Pancreas (tissue), 10 donors: ENCODE measurements around the gene MLLT10. TPM values are rescaled to one million over a fixed set of nuclear protein-coding genes. Genes with fewer than 3 reads are reported as not detected.
A peak's percentile ranks its signal among the peaks of the same experiment; 100 is the strongest.

ENCODE experiments used
- ATAC-seq, 4 donors: fragments of 200-7000 bp; cut with Tn5 transposase; one replicate each; pipeline versions ENCODE4 v1.8.0 to v1.9.1; 2020; ENCODE audit warnings: mild to moderate bottlenecking in 4 of 4, moderate library complexity in 4 of 4
- DNase-seq, 6 donors: peaks; one replicate each; pipeline ENCODE4 v3.0.0-alpha.2; 2020
- FAIRE-seq: peaks from 2 replicates; lab custom pipeline; 2012; peaks lifted over from hg19 to GRCh38; lab: Jason Lieb, UNC
- H3K27ac ChIP-seq, 4 donors: fragments of 200-600 bp; sonication (generic); 1 replicate in 3 of 4; 2 replicates in 1 of 4; pipeline versions ENCODE4 v1.5.0 to v1.8.0; 2020
- H3K27me3 ChIP-seq, 4 donors: fragments of 200-600 bp; one replicate each; pipeline ENCODE4 v1.8.0; 2021
- H3K36me3 ChIP-seq, 3 donors: fragments of 200-600 bp; sonication (generic) in 1 of 3; one replicate each; pipeline versions ENCODE4 v1.5.0 to v1.8.0; 2020 to 2021
- H3K4me1 ChIP-seq, 3 donors: fragments of 200-600 bp; one replicate each; pipeline ENCODE4 v1.8.0; 2021
- H3K4me3 ChIP-seq, 4 donors: fragments of 200-600 bp; sonication (generic) in 2 of 4; one replicate each; pipeline versions ENCODE4 v1.5.0 to v1.8.0; 2020 to 2021
- H3K9me3 ChIP-seq, 4 donors: fragments of 200-600 bp; one replicate each; pipeline ENCODE4 v1.8.0; 2021
- CTCF ChIP-seq, 4 donors: fragments of 200-600 bp; sonication (generic) in 3 of 4; IDR thresholded peaks; one replicate each; pipeline versions ENCODE4 v1.5.0 to v1.8.0; 2021; ENCODE audit warnings: antibody characterized with exemption in 4 of 4
- WGBS, 2 donors: extraction: QIAGEN DNeasy Blood & Tissue Kit; methylation state at CpG; one replicate each; pipeline ENCODE4 v1.1.7; 2013; 5-methylcytosine and 5-hydroxymethylcytosine counted together
- intact Hi-C, 3 donors: fragments of 100-400 bp; cut with DNase I; formaldehyde crosslinking; loops; one replicate each; pipeline versions ENCODE4 v1.11.1 to v1.14.2; 2022
- polyA plus RNA-seq, 2 donors: library from polyadenylated mRNA; stranded (reverse); fragments of 200-250 nt; gene quantifications; one replicate each; pipeline ENCODE4 v1.2.3, GENCODE V29; 2013
- total RNA-seq, 6 donors: library from RNA; stranded (reverse); fragmentation: NEBNext Ultra II Directional in 4 of 6; extraction: Animal tissue kit (Norgen Biotek cat#: 25700) in 4 of 6; gene quantifications; one replicate each; pipeline versions ENCODE4 v1.2.1 to v1.2.4, GENCODE V29; 2021 to 2023
- donor health status: healthy with polysubstance abuse.
- donor health status: DM: no; HTN: no; CAD: no; lungs with moderate emphysema.
- donor health status: DM: no; HTN: no; CAD: no.
- donor health status: control.
- donor health status: control.
- donor health status: Bipolar disorder and iron deficiency.
- donor health status: DM: yes; HTN: yes; CAD: no.
- donor health status: DM: no; HTN: no; CAD: no.
- donor health status: DM: no; HTN: no; CAD: no.
- donor health status: DM: yes; HTN: yes; CAD: no.

MLLT10 gene
- total and polyA plus RNA-seq, 8 donors = 10.7 to 25.1 (median 15.0) TPM

- no peak for DNase-seq
- TF ChIP-seq CTCF (IDR thresholded peaks at IDR 0.05) = no peak
- no peak for ATAC-seq
- H3K4me1 ChIP-seq = peaks cover 12 to 20% (median 16%) of the 10 kb centered on the region in 3 donors
- H3K27me3 ChIP-seq = no peaks in the 10 kb centered on the region
- H3K9me3 ChIP-seq = no peaks in the 10 kb centered on the region
- 77 to 92% methylated on average over 1 of the region's 1 CpG for WGBS, 2 donors
- peak overlapping the region in 2 of 4 donors; percentile 97 to 99 for H3K27ac ChIP-seq
- no peak for FAIRE-seq
- no peak overlapping the region for H3K4me3 ChIP-seq
- intact Hi-C loops = no loop called here
- H3K36me3 ChIP-seq = no peaks in the 10 kb centered on the region
Observed at GRCh38 chr10:21530168-21530567, 3.9 kb upstream of the MLLT10 start.

- DNase-seq (no peak), FAIRE-seq (no peak), ATAC-seq (no peak)
- Histone ChIP-seq H3K36me3 (no peaks in the 10 kb centered on the region), H3K4me3 (no peak overlapping the region), H3K27me3 (no peaks in the 10 kb centered on the region), H3K9me3 (no peaks in the 10 kb centered on the region), H3K4me1 (peaks cover 13 to 21% (median 16%) of the 10 kb centered on the region in 3 donors), H3K27ac (peak overlapping the region in 3 of 4 donors; percentile 12 to 99 (median 98))
- TF ChIP-seq CTCF (IDR thresholded peaks at IDR 0.05) = no peak
- intact Hi-C loops = no loop called here
- WGBS, 2 donors = 0% methylated on average over 1 of the region's 1 CpG
Observed at GRCh38 chr10:21530641-21531040, 3.4 kb upstream of the MLLT10 start.

- Histone ChIP-seq H3K4me3 (no peak overlapping the region), H3K9me3 (no peaks in the 10 kb centered on the region), H3K27ac (peak overlapping the region in 3 of 4 donors; percentile 12 to 99 (median 98)), H3K4me1 (peaks cover 15 to 26% (median 16%) of the 10 kb centered on the region in 3 donors), H3K36me3 (no peaks in the 10 kb centered on the region), H3K27me3 (no peaks in the 10 kb centered on the region)
- WGBS, 2 donors = 47 to 74% methylated on average over 1 of the region's 1 CpG
- TF ChIP-seq CTCF (IDR thresholded peaks at IDR 0.05) = no peak
- FAIRE-seq (peak; percentile 54), DNase-seq (no peak), ATAC-seq (no peak)
- intact Hi-C loops = no loop called here
Observed at GRCh38 chr10:21531164-21531563, 2.9 kb upstream of the MLLT10 start.

GRCh38 chr10:21532694-21533466, 1.2 kb upstream of the MLLT10 start:
- 9 to 16% methylated on average over 10 of the region's 10 CpGs for WGBS, 2 donors
- TF ChIP-seq CTCF (IDR thresholded peaks at IDR 0.05) = no peak
- peak overlapping the region; percentile 94 to 99 (median 98) for H3K27ac ChIP-seq
- peak; percentile 23 for FAIRE-seq
- H3K9me3 ChIP-seq = no peaks in the 10 kb centered on the region
- H3K4me1 ChIP-seq = peaks cover 15 to 30% (median 16%) of the 10 kb centered on the region in 3 donors
- no peak for DNase-seq
- intact Hi-C loops = no loop called here
- H3K36me3 ChIP-seq = no peaks in the 10 kb centered on the region
- no peaks in the 10 kb centered on the region for H3K27me3 ChIP-seq
- no peak for ATAC-seq
- H3K4me3 ChIP-seq = peak overlapping the region; percentile 11 to 74 (median 66)

- FAIRE-seq (no peak), ATAC-seq (no peak), DNase-seq (no peak)
- peak overlapping the region; percentile 61 to 74 (median 66) for H3K4me3 ChIP-seq
- WGBS, 2 donors = 1 to 2% methylated on average over 9 to 23 of the region's 26 CpGs
- intact Hi-C loops = no loop called here
- peak overlapping the region; percentile 94 to 99 (median 98) for H3K27ac ChIP-seq
- no peaks in the 10 kb centered on the region for H3K9me3 ChIP-seq
- no peak for TF ChIP-seq CTCF (IDR thresholded peaks at IDR 0.05)
- no peaks in the 10 kb centered on the region for H3K36me3 ChIP-seq
- H3K4me1 ChIP-seq = peaks cover 15 to 30% (median 16%) of the 10 kb centered on the region in 3 donors
- no peaks in the 10 kb centered on the region for H3K27me3 ChIP-seq
Observed at GRCh38 chr10:21534280-21534586, 201 bp downstream of the MLLT10 start.
